ENCODE results near the gene KRT13.

DNA sequence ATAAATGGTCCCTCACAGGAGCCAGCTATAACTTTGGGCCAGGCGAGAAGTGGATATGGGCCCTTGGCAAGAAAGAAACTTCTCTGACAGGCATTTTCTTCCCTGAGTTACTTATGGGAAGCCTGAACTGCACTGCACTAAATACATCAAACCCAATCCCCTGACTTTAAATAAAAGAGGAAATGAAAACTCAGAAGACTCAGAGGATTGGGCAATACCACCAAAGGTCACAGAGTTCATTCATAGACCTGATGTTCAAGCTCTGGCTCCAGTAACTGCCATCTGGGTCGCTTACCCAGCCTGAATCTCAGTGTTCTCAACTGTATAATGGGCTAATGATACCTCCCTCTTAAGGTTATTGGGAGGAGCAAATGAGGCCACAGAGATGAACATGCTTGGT, 25.3 kb downstream of the KRT13 start:
- TF ChIP-seq, protein P1, sequence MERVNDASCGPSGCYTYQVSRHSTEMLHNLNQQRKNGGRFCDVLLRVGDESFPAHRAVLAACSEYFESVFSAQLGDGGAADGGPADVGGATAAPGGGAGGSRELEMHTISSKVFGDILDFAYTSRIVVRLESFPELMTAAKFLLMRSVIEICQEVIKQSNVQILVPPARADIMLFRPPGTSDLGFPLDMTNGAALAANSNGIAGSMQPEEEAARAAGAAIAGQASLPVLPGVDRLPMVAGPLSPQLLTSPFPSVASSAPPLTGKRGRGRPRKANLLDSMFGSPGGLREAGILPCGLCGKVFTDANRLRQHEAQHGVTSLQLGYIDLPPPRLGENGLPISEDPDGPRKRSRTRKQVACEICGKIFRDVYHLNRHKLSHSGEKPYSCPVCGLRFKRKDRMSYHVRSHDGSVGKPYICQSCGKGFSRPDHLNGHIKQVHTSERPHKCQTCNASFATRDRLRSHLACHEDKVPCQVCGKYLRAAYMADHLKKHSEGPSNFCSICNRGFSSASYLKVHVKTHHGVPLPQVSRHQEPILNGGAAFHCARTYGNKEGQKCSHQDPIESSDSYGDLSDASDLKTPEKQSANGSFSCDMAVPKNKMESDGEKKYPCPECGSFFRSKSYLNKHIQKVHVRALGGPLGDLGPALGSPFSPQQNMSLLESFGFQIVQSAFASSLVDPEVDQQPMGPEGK (CRISPR knock-in tag; IDR thresholded peaks at IDR 0.05; ENCODE audit: borderline replicate concordance), result no peak
- TF ChIP-seq ZNF8 (CRISPR knock-in tag; IDR thresholded peaks at IDR 0.05), result no peak
- TF ChIP-seq ZC3H10 (CRISPR knock-in tag; IDR thresholded peaks at IDR 0.05), result no peak
- no peak for TF ChIP-seq PPARA (CRISPR knock-in tag; IDR thresholded peaks at IDR 0.05; ENCODE audit: borderline replicate concordance)
- TF ChIP-seq, protein P2, sequence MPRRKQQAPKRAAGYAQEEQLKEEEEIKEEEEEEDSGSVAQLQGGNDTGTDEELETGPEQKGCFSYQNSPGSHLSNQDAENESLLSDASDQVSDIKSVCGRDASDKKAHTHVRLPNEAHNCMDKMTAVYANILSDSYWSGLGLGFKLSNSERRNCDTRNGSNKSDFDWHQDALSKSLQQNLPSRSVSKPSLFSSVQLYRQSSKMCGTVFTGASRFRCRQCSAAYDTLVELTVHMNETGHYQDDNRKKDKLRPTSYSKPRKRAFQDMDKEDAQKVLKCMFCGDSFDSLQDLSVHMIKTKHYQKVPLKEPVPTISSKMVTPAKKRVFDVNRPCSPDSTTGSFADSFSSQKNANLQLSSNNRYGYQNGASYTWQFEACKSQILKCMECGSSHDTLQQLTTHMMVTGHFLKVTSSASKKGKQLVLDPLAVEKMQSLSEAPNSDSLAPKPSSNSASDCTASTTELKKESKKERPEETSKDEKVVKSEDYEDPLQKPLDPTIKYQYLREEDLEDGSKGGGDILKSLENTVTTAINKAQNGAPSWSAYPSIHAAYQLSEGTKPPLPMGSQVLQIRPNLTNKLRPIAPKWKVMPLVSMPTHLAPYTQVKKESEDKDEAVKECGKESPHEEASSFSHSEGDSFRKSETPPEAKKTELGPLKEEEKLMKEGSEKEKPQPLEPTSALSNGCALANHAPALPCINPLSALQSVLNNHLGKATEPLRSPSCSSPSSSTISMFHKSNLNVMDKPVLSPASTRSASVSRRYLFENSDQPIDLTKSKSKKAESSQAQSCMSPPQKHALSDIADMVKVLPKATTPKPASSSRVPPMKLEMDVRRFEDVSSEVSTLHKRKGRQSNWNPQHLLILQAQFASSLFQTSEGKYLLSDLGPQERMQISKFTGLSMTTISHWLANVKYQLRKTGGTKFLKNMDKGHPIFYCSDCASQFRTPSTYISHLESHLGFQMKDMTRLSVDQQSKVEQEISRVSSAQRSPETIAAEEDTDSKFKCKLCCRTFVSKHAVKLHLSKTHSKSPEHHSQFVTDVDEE (CRISPR knock-in tag; IDR thresholded peaks at IDR 0.05), result no peak
- TF ChIP-seq ARNTL (CRISPR knock-in tag; IDR thresholded peaks at IDR 0.05; ENCODE audit: borderline replicate concordance, low read depth), result no peak
- no peak for TF ChIP-seq RARB (CRISPR knock-in tag; IDR thresholded peaks at IDR 0.05)
- TF ChIP-seq TOX (CRISPR knock-in tag; IDR thresholded peaks at IDR 0.05; ENCODE audit: borderline replicate concordance), result no peak
- TF ChIP-seq TCF4 (CRISPR knock-in tag; IDR thresholded peaks at IDR 0.05; ENCODE audit: borderline replicate concordance), result no peak
- no peak for TF ChIP-seq ZNF70 (CRISPR knock-in tag; IDR thresholded peaks at IDR 0.05)
- TF ChIP-seq GLIS3 (CRISPR knock-in tag; IDR thresholded peaks at IDR 0.05), result no peak
- no peak for TF ChIP-seq BACH2 (CRISPR knock-in tag; IDR thresholded peaks at IDR 0.05; ENCODE audit: borderline replicate concordance)
- TF ChIP-seq, protein P3, sequence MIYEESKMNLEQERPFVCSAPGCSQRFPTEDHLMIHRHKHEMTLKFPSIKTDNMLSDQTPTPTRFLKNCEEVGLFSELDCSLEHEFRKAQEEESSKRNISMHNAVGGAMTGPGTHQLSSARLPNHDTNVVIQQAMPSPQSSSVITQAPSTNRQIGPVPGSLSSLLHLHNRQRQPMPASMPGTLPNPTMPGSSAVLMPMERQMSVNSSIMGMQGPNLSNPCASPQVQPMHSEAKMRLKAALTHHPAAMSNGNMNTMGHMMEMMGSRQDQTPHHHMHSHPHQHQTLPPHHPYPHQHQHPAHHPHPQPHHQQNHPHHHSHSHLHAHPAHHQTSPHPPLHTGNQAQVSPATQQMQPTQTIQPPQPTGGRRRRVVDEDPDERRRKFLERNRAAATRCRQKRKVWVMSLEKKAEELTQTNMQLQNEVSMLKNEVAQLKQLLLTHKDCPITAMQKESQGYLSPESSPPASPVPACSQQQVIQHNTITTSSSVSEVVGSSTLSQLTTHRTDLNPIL (CRISPR knock-in tag; IDR thresholded peaks at IDR 0.05; ENCODE audit: low read depth), result no peak
- no peak for TF ChIP-seq ZNF565 (CRISPR knock-in tag; conservative IDR thresholded peaks at IDR 0.05; ENCODE audit: low read depth)
